GM10266 (cell line): Measurements from ENCODE around the gene POU2AF1.

ENCODE experiments used
- DNase-seq: peaks from one replicate; pipeline ENCODE4 v3.0.0; 2012; ENCODE audit errors: extremely low spot score
- CTCF ChIP-seq: IDR thresholded peaks from 2 replicates; pipeline ENCODE4 v1.5.1; 2012; ENCODE audit warnings: mild to moderate bottlenecking, low read depth; ENCODE audit not compliant: control insufficient read depth, insufficient read depth; ENCODE audit errors: missing control alignments

POU2AF1 gene, protein sequence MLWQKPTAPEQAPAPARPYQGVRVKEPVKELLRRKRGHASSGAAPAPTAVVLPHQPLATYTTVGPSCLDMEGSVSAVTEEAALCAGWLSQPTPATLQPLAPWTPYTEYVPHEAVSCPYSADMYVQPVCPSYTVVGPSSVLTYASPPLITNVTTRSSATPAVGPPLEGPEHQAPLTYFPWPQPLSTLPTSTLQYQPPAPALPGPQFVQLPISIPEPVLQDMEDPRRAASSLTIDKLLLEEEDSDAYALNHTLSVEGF

GRCh38 chr11:111378861-111379601, at the start of gene POU2AF1:
Gene POU2AF1 (minus strand): TSS chr11:111379275. CDS start chr11:111379177, 98 bp downstream.
- no peak for TF ChIP-seq CTCF
- peak; percentile 59 for DNase-seq

DNA sequence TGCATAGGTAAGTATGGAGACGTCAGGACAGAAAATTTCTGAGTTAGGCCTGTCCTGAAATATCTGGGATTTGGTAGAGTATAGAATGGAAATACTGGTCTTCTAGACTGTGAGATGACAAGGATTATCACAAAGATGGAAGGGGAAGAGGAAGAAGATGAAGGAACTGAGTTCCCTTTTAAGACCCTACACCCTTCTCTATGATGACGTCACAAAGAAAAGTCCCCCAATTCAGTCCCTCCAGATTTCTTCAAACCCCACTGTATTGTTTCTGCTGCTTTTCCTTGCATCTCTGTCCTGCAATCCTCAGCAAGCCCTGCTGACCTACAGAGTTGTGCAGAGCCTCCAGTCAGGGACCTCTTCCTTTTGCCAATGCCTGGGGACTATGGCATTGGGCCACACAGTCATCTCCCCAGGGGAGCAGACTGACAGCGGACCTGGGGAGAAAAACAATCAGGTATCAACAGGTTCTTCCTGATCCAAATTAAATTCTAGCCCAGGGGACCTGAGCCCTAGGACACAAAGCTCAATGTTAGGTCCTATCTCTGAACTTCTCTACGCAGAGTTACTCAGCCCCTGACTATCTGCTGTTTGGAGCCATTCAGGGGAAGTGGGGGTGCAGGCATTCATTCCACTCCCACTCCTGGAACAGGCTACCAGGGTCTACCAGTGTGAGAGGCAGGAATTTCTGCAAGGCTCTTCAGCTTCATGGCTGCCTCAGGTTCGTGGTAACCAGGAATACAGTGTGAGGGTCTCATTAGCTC, 49.2 kb upstream of the POU2AF1 start:
- TF ChIP-seq CTCF: no peak
- DNase-seq: no peak

DNA sequence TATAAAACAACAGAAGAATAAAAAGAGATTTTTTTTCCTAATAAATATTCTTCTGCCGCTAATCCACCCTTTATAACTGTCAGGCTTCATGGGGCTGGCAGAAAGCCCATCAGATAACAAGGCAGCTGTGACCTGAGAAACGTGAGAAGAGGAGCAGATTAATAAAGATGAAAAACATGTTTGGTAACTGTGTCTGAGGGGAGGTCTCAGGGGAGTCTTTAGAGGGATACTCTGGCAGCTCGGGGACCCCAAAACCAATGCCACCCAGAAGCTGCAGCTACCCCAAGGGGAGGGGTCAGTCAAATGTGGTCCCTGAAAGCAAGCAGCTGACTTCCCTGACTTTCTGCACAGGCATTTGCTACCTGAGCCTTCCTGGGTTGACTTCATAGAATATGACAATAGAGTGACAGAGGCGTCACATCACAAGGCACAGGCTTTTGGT, 48.4 kb upstream of the POU2AF1 start:
- no peak for DNase-seq
- no peak for TF ChIP-seq CTCF

- no peak for DNase-seq
These were observed 47.5 kb upstream of the POU2AF1 start for GRCh38 chr11:111426617-111427016.

GRCh38 chr11:111423250-111423615, 44.2 kb upstream of the POU2AF1 start:
- DNase-seq: no peak
- TF ChIP-seq CTCF: no peak

More at GRCh38 chr11:111426617-111427016, 47.5 kb upstream of the POU2AF1 start:
- TF ChIP-seq CTCF: no peak

- TF ChIP-seq CTCF: peak; percentile 80
- peak; percentile 51 for DNase-seq
These were observed 43.6 kb upstream of the POU2AF1 start for GRCh38 chr11:111422494-111423249.
